Large intestine (tissue), 3 donors: Measurements from ENCODE around the gene LYSMD3. TPM values are rescaled to one million over a fixed set of nuclear protein-coding genes. Genes with fewer than 3 reads are reported as not detected.

Experiments used
- DNase-seq, 2 donors: peaks; one replicate each; pipeline versions ENCODE4 v3.0.0 to v3.0.0-alpha.2; 2013
- H3K27ac ChIP-seq: one replicate; pipeline ENCODE4 v1.5.1; 2013; ENCODE audit warnings: low read length
- H3K27me3 ChIP-seq: 2 replicates; pipeline ENCODE4 v1.6.1; 2013; ENCODE audit warnings: low read length; ENCODE audit not compliant: control insufficient read depth, insufficient read depth
- H3K36me3 ChIP-seq: 2 replicates; pipeline ENCODE4 v1.6.1; 2013; ENCODE audit warnings: low read length; ENCODE audit not compliant: control insufficient read depth, insufficient read depth
- H3K4me1 ChIP-seq: one replicate; pipeline ENCODE4 v1.6.1; 2013; ENCODE audit warnings: low read length; ENCODE audit not compliant: control insufficient read depth, insufficient read depth
- H3K4me3 ChIP-seq: one replicate; pipeline ENCODE4 v1.5.1; 2013; ENCODE audit warnings: low read length
- H3K9me3 ChIP-seq: one replicate; pipeline ENCODE4 v1.6.1; 2013; ENCODE audit warnings: mild to moderate bottlenecking, low read depth, low read length, moderate library complexity; ENCODE audit not compliant: control insufficient read depth
- WGBS: methylation state at CpG from one replicate; pipeline ENCODE4 v1.1.5; 2013; ENCODE audit warnings: low lambda C conversion rate; ENCODE audit not compliant: insufficient coverage; 5-methylcytosine and 5-hydroxymethylcytosine counted together
- polyA plus RNA-seq: library from polyadenylated mRNA; unstranded; fragments of 120-200 nt; gene quantifications from one replicate; pipeline ENCODE4 v1.2.1, GENCODE V29; 2013

Gene LYSMD3
- polyA plus RNA-seq, 1 donor: 25.4 TPM

DNA sequence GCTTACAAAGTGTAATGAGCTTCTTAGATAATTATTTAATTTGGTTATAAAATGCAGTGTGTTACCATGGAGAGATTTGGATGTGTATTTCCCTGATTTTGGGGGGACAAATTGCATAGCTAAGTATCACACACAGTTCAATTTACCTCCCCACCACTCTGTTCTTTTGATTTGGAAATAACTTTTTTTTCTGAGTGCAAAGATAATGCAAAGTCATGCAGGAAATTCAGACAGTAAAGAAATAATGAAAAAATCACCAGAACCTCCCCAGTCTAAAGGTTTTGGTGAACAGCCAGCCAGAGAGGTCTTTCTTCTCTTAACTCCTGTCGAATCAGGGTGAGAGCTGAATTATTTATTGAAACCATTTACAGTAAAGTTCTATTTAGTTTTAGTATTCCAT is 32.4 kb upstream of the LYSMD3 start:
- peaks cover 16% of the 10 kb centered on the region for H3K27me3 ChIP-seq

DNA sequence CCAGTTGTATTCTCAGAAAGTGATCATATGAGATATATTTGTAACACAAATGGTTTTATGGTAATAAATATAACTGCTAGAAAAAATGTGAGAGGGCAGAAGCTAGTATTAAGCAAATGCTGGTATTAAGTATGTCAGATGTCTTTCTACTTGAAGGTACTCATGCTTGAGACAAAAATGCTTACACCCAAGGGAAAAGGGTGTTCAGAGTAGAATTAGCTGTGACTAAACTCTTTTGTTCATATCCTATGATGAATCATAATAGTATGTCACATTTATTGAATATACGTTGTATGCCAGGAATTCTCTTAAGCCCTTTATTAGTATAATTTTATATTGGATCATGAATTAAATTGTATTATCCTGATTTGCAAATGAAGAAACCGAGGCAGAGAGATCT is 31.4 kb upstream of the LYSMD3 start:
- WGBS: 75% methylated on average over 1 of the region's 2 CpGs
- no peaks in the 10 kb centered on the region for H3K9me3 ChIP-seq
- peaks cover 9% of the 10 kb centered on the region for H3K4me1 ChIP-seq
- H3K27ac ChIP-seq: no peak overlapping the region
- DNase-seq: no peak
- no peaks in the 10 kb centered on the region for H3K36me3 ChIP-seq
- peaks cover 20% of the 10 kb centered on the region for H3K27me3 ChIP-seq
- H3K4me3 ChIP-seq: no peak overlapping the region

More for the DNA sequence above, 32.4 kb upstream of the LYSMD3 start:
- Histone ChIP-seq H3K9me3 (no peaks in the 10 kb centered on the region), H3K27ac (no peak overlapping the region), H3K4me3 (no peak overlapping the region), H3K4me1 (peaks cover 9% of the 10 kb centered on the region), H3K36me3 (no peaks in the 10 kb centered on the region)
- no peak for DNase-seq
- WGBS: 86% methylated on average over 1 of the region's 1 CpG

- peak within 1 kb of the TSS; percentile 23 for H3K27ac ChIP-seq
Observed at GRCh38 chr5:90558344-90559192, 29.2 kb upstream of the LYSMD3 start, which contains the start of gene ADGRV1. Gene ADGRV1, plus strand, starts transcription at chr5:90558797. Its CDS starts 99 bp downstream, at chr5:90558896.

GRCh38 chr5:90557871-90558270 is 28.5 kb upstream of the LYSMD3 start:
- DNase-seq: peak in 1 of 2 donors; percentile 45
- Histone ChIP-seq H3K27ac (no peak overlapping the region), H3K36me3 (no peaks in the 10 kb centered on the region), H3K4me1 (peaks cover 9% of the 10 kb centered on the region), H3K4me3 (peak overlapping the region; percentile 63), H3K27me3 (peaks cover 20% of the 10 kb centered on the region), H3K9me3 (no peaks in the 10 kb centered on the region)
- WGBS: 0% methylated on average over 2 of the region's 3 CpGs

More at GRCh38 chr5:90558344-90559192, 29.2 kb upstream of the LYSMD3 start, which contains the start of gene ADGRV1:
- no peaks in the 10 kb centered on the region for H3K36me3 ChIP-seq
- H3K4me3 ChIP-seq: peak within 1 kb of the TSS; percentile 63
- H3K4me1 ChIP-seq: peaks cover 9% of the 10 kb centered on the region
- no CpG with 5 or more reads among the region's 60 CpGs for WGBS
- no peaks in the 10 kb centered on the region for H3K9me3 ChIP-seq
- DNase-seq: peak; percentile 93 to 96
- peaks cover 20% of the 10 kb centered on the region for H3K27me3 ChIP-seq

GRCh38 chr5:90557391-90557790 is 28.0 kb upstream of the LYSMD3 start:
- Histone ChIP-seq H3K4me1 (peaks cover 9% of the 10 kb centered on the region), H3K27ac (no peak overlapping the region), H3K36me3 (no peaks in the 10 kb centered on the region), H3K4me3 (no peak overlapping the region), H3K9me3 (no peaks in the 10 kb centered on the region), H3K27me3 (peaks cover 20% of the 10 kb centered on the region)
- 0% methylated on average over 2 of the region's 9 CpGs for WGBS
- DNase-seq: peak in 1 of 2 donors; percentile 19

DNA sequence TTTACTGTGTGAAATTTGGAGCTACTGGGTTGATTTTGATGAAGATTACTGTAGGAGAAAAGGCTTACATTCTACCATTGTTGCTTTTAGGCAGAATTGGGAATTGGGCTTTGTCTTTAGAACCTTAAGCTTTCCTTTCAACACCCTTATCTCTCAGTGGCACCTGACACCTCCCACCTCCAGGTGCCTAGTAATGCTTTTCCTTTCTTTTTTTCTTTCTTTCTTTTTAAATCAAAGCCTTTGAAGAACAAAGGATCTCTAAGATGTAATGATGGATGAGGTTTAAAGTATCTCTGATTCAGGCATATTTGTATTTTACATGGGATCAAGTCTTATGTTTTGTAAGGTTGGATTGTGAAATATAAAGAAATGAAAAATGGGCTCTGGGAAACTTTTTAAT is 26.3 kb upstream of the LYSMD3 start:
- Histone ChIP-seq H3K4me1 (peaks cover 9% of the 10 kb centered on the region), H3K36me3 (no peaks in the 10 kb centered on the region), H3K27me3 (peaks cover 20% of the 10 kb centered on the region), H3K4me3 (no peak overlapping the region), H3K9me3 (no peaks in the 10 kb centered on the region), H3K27ac (no peak overlapping the region)
- no peak for DNase-seq

DNA sequence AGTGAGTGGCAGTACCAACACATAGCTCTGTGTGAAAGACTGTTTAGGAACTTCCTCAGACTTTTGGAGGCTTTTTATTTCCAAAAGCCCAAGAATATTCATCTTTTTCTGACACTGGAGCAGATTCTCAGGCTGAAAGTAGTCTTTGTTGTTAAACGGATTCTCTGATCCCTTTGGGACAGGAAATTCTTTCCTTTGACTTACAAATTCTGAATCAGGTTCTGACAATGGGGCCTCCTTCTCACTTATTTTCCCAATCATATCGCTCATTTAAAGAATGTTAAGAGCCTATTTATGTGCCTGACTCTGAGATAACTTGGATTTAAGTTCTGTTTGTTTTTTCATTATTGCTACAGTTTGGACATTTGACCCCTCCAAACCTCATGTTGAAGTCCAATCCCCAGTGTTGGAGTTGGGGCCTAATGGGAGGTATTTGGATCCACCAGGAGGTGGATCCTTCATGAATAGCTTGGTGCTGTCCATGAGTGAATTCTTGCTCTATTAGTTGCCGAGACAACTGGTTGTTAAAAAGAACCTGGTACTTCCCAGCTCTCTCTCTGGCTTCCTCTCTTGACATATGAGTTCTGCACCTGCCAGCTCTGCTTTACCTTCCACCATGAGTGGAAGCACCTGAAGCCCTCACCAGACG is 25.1 kb upstream of the LYSMD3 start:
- peaks cover 20% of the 10 kb centered on the region for H3K27me3 ChIP-seq
- H3K27ac ChIP-seq: no peak overlapping the region
- H3K9me3 ChIP-seq: no peaks in the 10 kb centered on the region
- no peak for DNase-seq
- no peak overlapping the region for H3K4me3 ChIP-seq
- peaks cover 9% of the 10 kb centered on the region for H3K4me1 ChIP-seq
- 75% methylated on average over 3 of the region's 4 CpGs for WGBS
- H3K36me3 ChIP-seq: no peaks in the 10 kb centered on the region

DNA sequence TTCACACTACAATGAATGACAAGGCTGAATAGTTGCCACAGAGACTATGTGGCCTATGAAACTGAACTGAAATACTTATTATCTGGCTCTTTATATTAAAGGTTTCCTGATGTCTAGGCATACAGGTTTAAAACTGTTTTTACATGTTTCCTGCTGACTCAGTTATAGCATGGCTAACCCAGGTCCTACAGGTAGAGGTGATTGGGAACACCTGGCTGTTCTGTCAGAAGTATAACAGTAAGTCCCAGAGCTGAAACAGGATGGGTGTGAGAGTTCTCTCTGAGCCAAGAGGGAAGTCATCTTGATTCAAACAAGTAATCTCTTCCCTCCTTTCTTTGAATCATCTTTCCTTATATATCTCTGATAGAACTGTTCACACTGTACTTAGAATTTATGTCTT is 24.3 kb upstream of the LYSMD3 start:
- Histone ChIP-seq H3K4me1 (peaks cover 9% of the 10 kb centered on the region), H3K27ac (no peak overlapping the region), H3K4me3 (no peak overlapping the region), H3K27me3 (peaks cover 16% of the 10 kb centered on the region), H3K9me3 (no peaks in the 10 kb centered on the region), H3K36me3 (no peaks in the 10 kb centered on the region)
- no peak for DNase-seq

GRCh38 chr5:90551376-90551775 is 22.0 kb upstream of the LYSMD3 start:
- no CpG with 5 or more reads among the region's 5 CpGs for WGBS
- Histone ChIP-seq H3K4me1 (peaks cover 6% of the 10 kb centered on the region), H3K4me3 (no peak overlapping the region), H3K9me3 (no peaks in the 10 kb centered on the region), H3K36me3 (no peaks in the 10 kb centered on the region), H3K27ac (no peak overlapping the region), H3K27me3 (peaks cover 3% of the 10 kb centered on the region)
- DNase-seq: no peak

- Histone ChIP-seq H3K36me3 (no peaks in the 10 kb centered on the region), H3K27ac (no peak overlapping the region), H3K4me1 (peaks cover 6% of the 10 kb centered on the region), H3K27me3 (no peaks in the 10 kb centered on the region), H3K9me3 (no peaks in the 10 kb centered on the region), H3K4me3 (no peak overlapping the region)
- DNase-seq: no peak
- no CpG with 5 or more reads among the region's 3 CpGs for WGBS
Observed at GRCh38 chr5:90550963-90551362, 21.6 kb upstream of the LYSMD3 start.
